GM10847 (cell line): ENCODE data around the gene TNFRSF12A.

Experiments used
- POLR2A ChIP-seq: IDR thresholded peaks from 2 replicates; pipeline ENCODE4 v1.6.1; 2011; ENCODE audit not compliant: insufficient read length; ENCODE audit errors: extremely low read depth

TNFRSF12A gene

GRCh38 chr16:3015865-3016521 lies 4.2 kb upstream of the TNFRSF12A start:
- TF ChIP-seq POLR2A = no peak

DNA sequence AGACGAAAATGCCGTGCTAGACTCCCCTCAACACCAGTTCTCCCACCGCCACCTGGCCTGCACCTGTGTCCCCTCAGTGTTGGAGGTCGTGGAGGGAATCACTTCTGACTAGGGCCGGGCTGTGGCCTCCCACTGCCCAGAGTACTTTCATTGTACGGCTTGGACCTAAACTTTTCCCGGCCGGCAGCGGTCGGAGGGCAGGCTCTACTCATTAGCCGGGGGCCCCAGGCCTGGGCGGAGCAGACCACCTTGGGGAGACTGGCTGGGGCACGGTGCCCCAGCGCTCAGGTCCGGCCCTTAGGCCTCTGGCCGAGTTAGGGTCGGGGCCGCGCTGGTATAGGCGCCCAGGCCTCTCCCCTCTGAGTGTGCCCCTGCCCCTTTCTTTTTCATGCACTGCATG lies 2.8 kb upstream of the TNFRSF12A start:
- TF ChIP-seq POLR2A = no peak

DNA sequence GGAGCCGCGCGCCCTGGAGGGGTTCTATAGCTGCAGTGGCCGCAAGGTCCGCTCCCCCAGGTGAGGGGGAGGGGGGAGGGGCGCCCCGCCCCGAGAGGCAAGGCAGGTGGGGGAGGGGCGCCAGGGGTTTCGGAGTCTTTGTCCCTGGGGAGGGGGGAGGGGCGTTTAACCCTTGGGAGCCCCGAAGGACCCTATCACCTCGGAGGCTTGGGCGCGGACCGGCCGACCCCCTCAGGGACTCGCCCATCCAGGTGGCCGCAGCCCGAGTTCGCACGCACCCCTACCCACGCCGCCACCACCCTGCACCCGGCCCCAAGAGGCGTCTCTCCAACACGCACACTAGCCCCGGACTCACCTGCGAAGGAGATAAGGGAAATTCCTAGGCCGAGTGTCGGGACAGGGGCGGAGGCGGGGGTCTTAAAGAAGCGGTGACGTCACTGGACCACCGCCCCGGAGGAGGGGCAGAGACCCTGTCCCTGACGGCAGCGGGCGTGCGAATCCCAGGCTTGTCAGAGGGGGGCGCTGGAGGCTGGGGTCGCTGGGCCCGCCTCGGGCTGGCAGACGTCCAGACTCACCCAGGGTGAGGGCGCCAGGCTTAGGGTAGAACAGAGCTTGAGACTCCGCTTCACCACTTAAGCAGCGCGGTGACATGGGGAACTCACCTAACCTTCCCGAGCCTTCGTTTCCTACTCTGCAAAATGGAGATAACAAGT lies 2.2 kb upstream of the TNFRSF12A start, which contains the start of gene CLDN6:
CLDN6 (minus strand) TSS at position 390 of the 713 bp plus-strand sequence. CDS start 2,162 bp downstream, outside the sequence.
- TF ChIP-seq POLR2A = no peak

- no peak for TF ChIP-seq POLR2A
Observed at GRCh38 chr16:3019594-3020246, 448 bp upstream of the TNFRSF12A start.

- no peak for TF ChIP-seq POLR2A
Observed at GRCh38 chr16:3020604-3021448, 658 bp downstream of the TNFRSF12A start.

- TF ChIP-seq POLR2A = no peak
Observed at GRCh38 chr16:3021449-3022207, 1.5 kb downstream of the TNFRSF12A start.

GRCh38 chr16:3022208-3022683 lies 2.1 kb downstream of the TNFRSF12A start:
- no peak for TF ChIP-seq POLR2A

DNA sequence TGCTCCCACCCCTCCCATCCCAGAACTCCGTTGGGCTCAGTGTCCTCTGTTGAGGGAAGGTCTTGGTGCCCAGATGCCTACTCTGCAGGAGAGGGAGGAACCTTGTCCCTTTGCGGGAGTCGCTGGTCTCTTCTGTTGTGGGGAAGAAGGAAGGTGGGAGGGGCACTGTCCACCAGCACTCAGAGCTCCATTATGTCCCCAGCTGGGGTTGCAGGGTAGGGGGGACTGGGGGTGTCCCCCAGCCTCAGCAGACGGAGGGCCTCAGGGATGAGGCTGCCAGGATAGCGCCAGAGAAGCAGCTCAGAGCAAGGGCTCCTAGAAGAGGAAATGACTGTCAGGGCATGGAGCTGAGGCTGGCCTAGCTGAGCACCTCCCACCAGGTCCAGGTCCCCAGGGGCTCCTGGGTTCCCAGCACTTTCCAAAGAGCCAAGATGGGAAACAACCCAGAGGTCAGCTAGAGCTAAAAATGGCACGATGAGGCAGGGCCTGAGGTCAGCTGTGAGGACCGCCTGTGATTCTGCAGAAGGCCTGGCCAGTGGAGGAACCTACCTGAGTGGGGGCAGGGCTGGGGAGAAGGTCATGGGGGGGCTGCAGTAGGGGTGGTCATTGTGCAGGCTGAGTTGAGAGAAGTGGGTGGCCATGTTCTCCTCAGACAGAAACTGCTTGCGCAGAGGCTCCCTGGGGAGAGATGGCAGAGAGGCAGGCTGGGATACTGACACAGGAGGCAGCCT lies 2.7 kb downstream of the TNFRSF12A start:
- no peak for TF ChIP-seq POLR2A

GRCh38 chr16:3023415-3023668 lies 3.2 kb downstream of the TNFRSF12A start:
- no peak for TF ChIP-seq POLR2A

DNA sequence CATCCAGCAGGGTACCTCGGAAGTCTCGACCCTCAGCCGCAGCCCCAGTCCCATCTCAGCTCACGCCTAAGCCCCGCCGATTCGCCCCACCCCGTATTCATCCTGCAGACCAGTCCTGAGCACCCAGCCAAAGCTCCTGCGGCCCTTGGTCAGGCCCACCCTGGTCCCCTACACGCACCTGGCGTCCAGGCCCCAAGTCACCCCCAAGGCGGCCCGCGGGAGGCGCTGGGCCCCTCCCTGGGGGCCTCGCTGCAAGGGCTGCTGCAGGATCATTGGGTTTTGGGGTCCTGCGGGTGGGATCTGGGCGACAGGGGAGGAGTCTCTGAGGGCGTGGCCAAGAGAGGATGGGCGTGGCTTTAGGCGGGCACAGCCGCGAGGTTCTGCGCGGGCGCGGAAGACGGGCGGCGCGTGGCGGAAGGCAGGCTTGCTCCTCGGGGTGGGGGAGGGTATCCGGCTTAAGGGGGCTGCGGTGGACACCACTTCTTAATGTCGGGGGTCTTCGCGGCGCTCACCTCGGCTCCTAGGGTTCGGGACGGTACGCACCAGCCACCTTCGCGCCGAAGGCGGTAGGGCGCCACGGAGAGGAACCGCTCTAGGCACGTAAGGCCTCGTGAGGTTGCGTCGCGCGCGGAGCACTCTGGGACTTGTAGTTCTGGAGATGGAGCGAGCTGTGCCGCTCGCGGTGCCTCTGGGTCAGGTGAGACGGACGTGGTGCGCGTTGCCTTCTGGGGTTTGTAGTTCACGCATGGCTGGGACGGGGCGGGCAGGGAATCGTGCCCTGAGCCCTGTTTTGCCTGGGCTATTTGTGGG lies 3.7 kb downstream of the TNFRSF12A start, which contains the start of the genes HCFC1R1 and THOC6:
HCFC1R1 (minus strand) TSS at position 274 of the 810 bp plus-strand sequence; CDS start at position 273, 1 bp downstream.
THOC6 (plus strand) TSS at position 367 of the 810 bp plus-strand sequence; CDS start at position 659, 292 bp downstream.
- peak; percentile 75 for TF ChIP-seq POLR2A

GRCh38 chr16:3025032-3026002 lies 5.1 kb downstream of the TNFRSF12A start:
- no peak for TF ChIP-seq POLR2A

- TF ChIP-seq POLR2A = no peak
Observed at GRCh38 chr16:3026003-3026378, 5.8 kb downstream of the TNFRSF12A start.
